Activated naive CD8-positive, alpha-beta T cell (primary cell): ENCODE data around the gene MORC2.

Experiments
- H3K27ac Mint-ChIP-seq: one replicate; pipeline ENCODE4 v1.8.0; 2021; ENCODE audit warnings: mixed read lengths
- H3K27me3 Mint-ChIP-seq: one replicate; pipeline ENCODE4 v1.8.0; 2021; ENCODE audit warnings: mixed read lengths
- H3K36me3 Mint-ChIP-seq: one replicate; pipeline ENCODE4 v1.8.0; 2021; ENCODE audit warnings: mixed read lengths
- H3K4me1 Mint-ChIP-seq: one replicate; pipeline ENCODE4 v1.8.0; 2021; ENCODE audit warnings: low read depth, mixed read lengths
- H3K4me3 Mint-ChIP-seq: one replicate; pipeline ENCODE4 v1.8.0; 2021; ENCODE audit warnings: mild to moderate bottlenecking, mixed read lengths
- H3K9me3 Mint-ChIP-seq: one replicate; pipeline ENCODE4 v1.8.0; 2021; ENCODE audit warnings: low read depth, mixed read lengths

Gene MORC2

GRCh38 chr22:30880181-30880601 lies 88.4 kb downstream of the MORC2 start:
- Mint-ChIP-seq H3K36me3 (no peaks in the 10 kb centered on the region), H3K27me3 (no peaks in the 10 kb centered on the region), H3K4me1 (no peaks in the 10 kb centered on the region), H3K27ac (no peak overlapping the region), H3K9me3 (no peaks in the 10 kb centered on the region), H3K4me3 (no peak overlapping the region)

- H3K36me3 Mint-ChIP-seq, result no peaks in the 10 kb centered on the region
- H3K9me3 Mint-ChIP-seq, result no peaks in the 10 kb centered on the region
- H3K4me1 Mint-ChIP-seq, result no peaks in the 10 kb centered on the region
- no peaks in the 10 kb centered on the region for H3K27me3 Mint-ChIP-seq
- H3K4me3 Mint-ChIP-seq, result no peak overlapping the region
- H3K27ac Mint-ChIP-seq, result no peak overlapping the region
Measured at GRCh38 chr22:30879415-30879797, 89.2 kb downstream of the MORC2 start.

DNA sequence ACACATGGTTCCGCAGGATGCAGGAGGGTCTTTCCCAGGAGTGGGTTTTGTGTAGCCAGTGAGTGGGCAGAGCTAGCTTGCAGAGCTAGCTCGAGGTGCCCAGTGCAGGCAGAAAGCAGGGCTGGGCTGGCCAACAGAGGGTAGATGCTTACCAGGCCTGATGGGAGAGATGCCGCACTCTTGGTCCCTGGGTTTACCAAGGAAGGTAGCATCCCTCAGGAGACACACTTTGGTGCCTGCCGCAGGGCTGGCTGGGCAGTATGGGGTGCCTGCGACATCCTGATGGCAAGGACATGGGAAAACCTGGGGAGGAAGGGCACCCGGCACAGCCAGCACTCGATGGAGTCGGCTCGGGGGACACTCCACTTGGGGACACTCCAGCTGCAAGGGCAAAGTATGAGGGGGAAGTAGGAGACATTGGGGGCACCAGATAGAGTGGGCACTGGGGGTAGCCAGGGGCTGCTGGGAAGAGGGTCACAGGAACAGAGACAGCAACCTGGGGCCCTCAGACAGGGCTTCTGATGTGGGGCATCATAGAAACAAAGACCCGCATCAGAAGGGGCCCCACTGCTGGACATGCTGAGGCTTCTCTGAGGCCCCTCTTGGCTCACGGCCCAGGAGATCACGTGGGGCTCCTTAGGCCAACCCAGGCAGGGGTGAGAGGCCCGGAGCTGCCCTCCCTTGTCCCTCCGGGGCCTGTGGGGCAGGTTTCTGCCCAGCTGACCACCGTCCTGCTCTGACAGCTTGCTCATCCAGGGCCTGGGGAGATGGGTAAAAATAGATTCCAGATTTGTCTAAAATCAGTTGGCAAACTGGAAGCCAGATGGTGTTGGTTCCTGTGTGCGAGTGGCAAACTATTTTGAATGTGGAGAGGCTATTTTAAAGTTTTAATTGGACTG lies 89.8 kb downstream of the MORC2 start:
- no peaks in the 10 kb centered on the region for H3K36me3 Mint-ChIP-seq
- H3K4me1 Mint-ChIP-seq, result no peaks in the 10 kb centered on the region

GRCh38 chr22:30877662-30878515 lies 90.7 kb downstream of the MORC2 start:
- Mint-ChIP-seq H3K36me3 (no peaks in the 10 kb centered on the region), H3K27ac (no peak overlapping the region), H3K4me3 (no peak overlapping the region), H3K9me3 (no peaks in the 10 kb centered on the region), H3K27me3 (no peaks in the 10 kb centered on the region), H3K4me1 (no peaks in the 10 kb centered on the region)

More for the DNA sequence above, 89.8 kb downstream of the MORC2 start:
- Mint-ChIP-seq H3K4me3 (no peak overlapping the region), H3K27me3 (no peaks in the 10 kb centered on the region), H3K9me3 (no peaks in the 10 kb centered on the region), H3K27ac (no peak overlapping the region)

DNA sequence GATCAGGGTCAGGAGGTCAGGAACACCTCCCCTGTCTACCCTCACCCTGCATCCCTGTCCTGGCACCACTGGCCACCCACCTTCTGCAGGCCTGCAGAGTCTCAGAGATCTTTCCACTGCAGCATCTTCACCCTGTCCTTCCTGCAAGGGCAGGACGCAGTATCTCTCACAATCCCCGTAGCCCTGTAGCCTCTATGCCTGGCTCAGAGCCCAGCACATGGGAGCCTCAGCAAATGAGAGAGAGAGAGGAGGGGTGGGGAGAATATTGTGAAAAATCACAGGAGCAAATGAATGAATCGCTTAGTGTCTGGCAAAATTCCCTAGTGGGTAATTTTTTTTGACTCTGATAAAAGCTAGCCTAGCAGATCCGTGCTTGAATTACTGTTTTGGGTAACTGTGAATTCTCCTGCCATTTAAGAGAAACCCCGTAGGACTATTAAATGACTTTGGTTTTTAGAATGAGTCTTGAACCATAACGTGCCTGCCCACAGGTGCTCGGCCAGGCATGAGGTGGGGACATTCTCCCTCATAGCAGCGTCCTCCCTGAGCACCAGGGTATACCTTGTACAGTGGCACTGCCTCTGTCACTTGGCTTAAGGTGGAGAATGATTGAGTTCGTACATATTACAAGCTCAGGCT lies 91.5 kb downstream of the MORC2 start:
- no peaks in the 10 kb centered on the region for H3K4me1 Mint-ChIP-seq
- H3K27ac Mint-ChIP-seq, result no peak overlapping the region
- H3K27me3 Mint-ChIP-seq, result no peaks in the 10 kb centered on the region
- no peaks in the 10 kb centered on the region for H3K36me3 Mint-ChIP-seq
- no peaks in the 10 kb centered on the region for H3K9me3 Mint-ChIP-seq
- no peak overlapping the region for H3K4me3 Mint-ChIP-seq

DNA sequence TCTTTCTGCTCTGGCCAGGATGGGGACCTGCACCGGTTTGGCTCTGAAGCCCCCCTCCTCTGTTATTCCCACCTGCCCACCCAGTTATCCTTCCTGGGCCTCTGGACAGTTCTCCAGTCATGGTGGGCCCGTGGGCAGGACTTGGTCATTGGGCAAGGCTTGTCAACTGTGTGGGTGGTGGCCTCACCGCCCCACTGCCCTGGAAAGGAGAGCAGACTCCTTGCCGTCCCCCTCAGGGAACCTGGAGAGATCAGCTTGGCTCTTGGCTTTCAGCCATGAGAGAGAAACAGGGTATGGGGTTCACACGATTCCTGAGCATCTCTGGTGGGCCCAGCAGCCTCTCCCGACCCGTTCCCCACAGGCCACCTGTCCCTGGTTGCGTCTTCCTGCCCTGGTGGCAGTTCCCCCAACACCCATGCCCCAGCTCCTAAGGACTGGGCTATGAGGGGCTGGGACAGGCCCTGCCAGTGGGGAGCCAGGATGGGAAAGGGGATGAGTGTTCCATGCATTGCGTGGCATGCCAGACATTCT lies 92.3 kb downstream of the MORC2 start:
- no peak overlapping the region for H3K27ac Mint-ChIP-seq
- no peaks in the 10 kb centered on the region for H3K9me3 Mint-ChIP-seq
- no peaks in the 10 kb centered on the region for H3K27me3 Mint-ChIP-seq
- no peak overlapping the region for H3K4me3 Mint-ChIP-seq
- no peaks in the 10 kb centered on the region for H3K4me1 Mint-ChIP-seq
- no peaks in the 10 kb centered on the region for H3K36me3 Mint-ChIP-seq

DNA sequence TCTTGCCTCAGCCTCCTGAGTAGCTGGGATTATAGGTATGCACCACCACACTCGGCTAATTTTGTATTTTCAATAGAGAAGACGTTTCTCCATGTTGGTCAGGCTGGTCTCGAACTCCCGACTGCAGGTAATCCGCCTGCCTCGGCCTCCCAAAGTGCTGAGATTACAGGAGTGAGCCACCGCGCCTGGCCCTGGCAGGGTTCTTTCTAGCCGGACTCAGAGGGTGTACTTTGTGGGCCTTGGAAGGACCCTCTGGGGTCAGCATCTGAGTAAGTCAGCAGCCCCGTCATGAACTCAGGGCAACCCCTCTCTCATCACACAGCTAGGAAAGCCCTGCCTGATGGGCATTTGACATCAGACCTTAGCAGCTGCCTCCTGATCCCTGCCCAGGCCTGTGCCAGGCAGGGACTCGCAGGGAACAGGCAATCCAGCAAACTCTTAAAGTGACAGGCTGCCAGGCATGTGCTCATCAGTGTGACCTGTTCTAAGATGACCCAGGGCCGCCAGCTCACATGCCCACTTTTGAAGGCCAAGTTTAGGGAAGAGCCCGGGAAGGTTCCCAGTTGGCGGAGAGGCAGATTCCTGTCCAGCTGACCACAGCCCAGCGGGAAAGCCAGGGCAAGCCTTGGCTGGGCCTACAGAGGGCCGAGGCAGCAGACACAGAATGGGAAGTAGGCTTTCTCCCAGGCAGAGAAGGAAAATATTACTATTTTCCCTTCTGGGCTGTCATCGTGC lies 92.9 kb downstream of the MORC2 start:
- no peak overlapping the region for H3K27ac Mint-ChIP-seq
- no peaks in the 10 kb centered on the region for H3K27me3 Mint-ChIP-seq
- H3K9me3 Mint-ChIP-seq, result no peaks in the 10 kb centered on the region
- H3K4me3 Mint-ChIP-seq, result no peak overlapping the region
- no peaks in the 10 kb centered on the region for H3K4me1 Mint-ChIP-seq
- H3K36me3 Mint-ChIP-seq, result no peaks in the 10 kb centered on the region
